ENCODE measurements around the gene SLC23A2.

The SLC23A2 gene

GRCh38 chr20:4920131-4920530, 81.2 kb downstream of the SLC23A2 start:
- no peaks in the 10 kb centered on the region for H3K36me3 ChIP-seq
- H3K4me3 ChIP-seq: no peak overlapping the region
- no peak for DNase-seq
- no peak overlapping the region for H3K27ac ChIP-seq
- H3K9me3 ChIP-seq: no peaks in the 10 kb centered on the region
- no peak for TF ChIP-seq CTCF (IDR thresholded peaks at IDR 0.05)
- peaks cover 0 to 38% (median 19%) of the 10 kb centered on the region in 4 donors for H3K4me1 ChIP-seq
- H3K27me3 ChIP-seq: no peaks in the 10 kb centered on the region
- intact Hi-C loops (cut with DNase I; ENCODE audit: low total_unique reads): no loop called here

GRCh38 chr20:4919047-4919704, 82.1 kb downstream of the SLC23A2 start:
- Histone ChIP-seq H3K27me3 (no peaks in the 10 kb centered on the region), H3K4me1 (peaks cover 0 to 38% (median 19%) of the 10 kb centered on the region in 4 donors), H3K27ac (no peak overlapping the region), H3K9me3 (no peaks in the 10 kb centered on the region), H3K36me3 (no peaks in the 10 kb centered on the region), H3K4me3 (no peak overlapping the region)
- intact Hi-C loops (cut with DNase I; ENCODE audit: low total_unique reads): no loop called here
- TF ChIP-seq CTCF (IDR thresholded peaks at IDR 0.05): no peak
- DNase-seq: no peak

- H3K27me3 ChIP-seq: no peaks in the 10 kb centered on the region
- intact Hi-C loops (cut with DNase I; ENCODE audit: low total_unique reads): no loop called here
- DNase-seq: no peak
- no peak overlapping the region for H3K4me3 ChIP-seq
- peaks cover 0 to 38% (median 19%) of the 10 kb centered on the region in 4 donors for H3K4me1 ChIP-seq
- H3K9me3 ChIP-seq: no peaks in the 10 kb centered on the region
- TF ChIP-seq CTCF (IDR thresholded peaks at IDR 0.05): no peak
- H3K36me3 ChIP-seq: no peaks in the 10 kb centered on the region
- peak overlapping the region in 1 of 2 donors; percentile 54 for H3K27ac ChIP-seq
Observed at GRCh38 chr20:4918473-4918872, 82.8 kb downstream of the SLC23A2 start.

GRCh38 chr20:4916971-4917881, 84.1 kb downstream of the SLC23A2 start:
- Histone ChIP-seq H3K9me3 (no peaks in the 10 kb centered on the region), H3K27ac (peak overlapping the region; percentile 43 to 54), H3K27me3 (no peaks in the 10 kb centered on the region), H3K4me3 (peak overlapping the region in 1 of 2 donors; percentile 10), H3K36me3 (no peaks in the 10 kb centered on the region), H3K4me1 (peaks cover 0 to 38% (median 19%) of the 10 kb centered on the region in 4 donors)
- no peak for DNase-seq
- TF ChIP-seq CTCF (IDR thresholded peaks at IDR 0.05): peak in 1 of 2 experiments; percentile 29
- intact Hi-C loops (cut with DNase I; ENCODE audit: low total_unique reads): no loop called here

- no peaks in the 10 kb centered on the region for H3K9me3 ChIP-seq
- no peak for TF ChIP-seq CTCF (IDR thresholded peaks at IDR 0.05)
- H3K4me1 ChIP-seq: peaks cover 0 to 26% (median 16%) of the 10 kb centered on the region in 4 donors
- no peak overlapping the region for H3K4me3 ChIP-seq
- DNase-seq: no peak
- intact Hi-C loops (cut with DNase I; ENCODE audit: low total_unique reads): no loop called here
- no peaks in the 10 kb centered on the region for H3K36me3 ChIP-seq
- no peaks in the 10 kb centered on the region for H3K27me3 ChIP-seq
- H3K27ac ChIP-seq: no peak overlapping the region
Observed at GRCh38 chr20:4913147-4913546, 88.2 kb downstream of the SLC23A2 start.

Measured in tibial artery (tissue), 4 donors.